CD4-positive, alpha-beta T cell treated with Interleukin-6 for 4 hours (primary cell): ENCODE results near the gene SFXN1.

Source experiments
- DNase-seq: peaks from one replicate; pipeline ENCODE4 v3.0.0-alpha.2; 2020; ENCODE audit warnings: mixed read lengths

Gene SFXN1

GRCh38 chr5:175466700-175467318 lies 11.6 kb upstream of the SFXN1 start:
- no peak for DNase-seq

GRCh38 chr5:175467983-175468690 lies 10.2 kb upstream of the SFXN1 start:
- no peak for DNase-seq

GRCh38 chr5:175468892-175469291 lies 9.5 kb upstream of the SFXN1 start:
- no peak for DNase-seq

GRCh38 chr5:175469916-175470315 lies 8.4 kb upstream of the SFXN1 start:
- no peak for DNase-seq

- no peak for DNase-seq
Measured at GRCh38 chr5:175470781-175471180, 7.6 kb upstream of the SFXN1 start.

- no peak for DNase-seq
Measured at GRCh38 chr5:175471196-175471595, 7.2 kb upstream of the SFXN1 start.

- DNase-seq = no peak
Measured at GRCh38 chr5:175471628-175472027, 6.7 kb upstream of the SFXN1 start.

- DNase-seq = no peak
Measured at GRCh38 chr5:175472378-175472777, 6.0 kb upstream of the SFXN1 start.

GRCh38 chr5:175475248-175475647 lies 3.1 kb upstream of the SFXN1 start:
- DNase-seq = no peak

GRCh38 chr5:175477440-175477839 lies 920 bp upstream of the SFXN1 start:
- DNase-seq = no peak

- DNase-seq = no peak
Measured at GRCh38 chr5:175478008-175478383, 364 bp upstream of the SFXN1 start.

GRCh38 chr5:175479125-175479881 lies 943 bp downstream of the SFXN1 start:
- peak; percentile 24 for DNase-seq

- DNase-seq = no peak
Measured at GRCh38 chr5:175483337-175483736, 5.0 kb downstream of the SFXN1 start.

GRCh38 chr5:175484322-175484721 lies 6.0 kb downstream of the SFXN1 start:
- DNase-seq = no peak

- no peak for DNase-seq
Measured at GRCh38 chr5:175484829-175485228, 6.5 kb downstream of the SFXN1 start.

- no peak for DNase-seq
Measured at GRCh38 chr5:175485631-175486030, 7.3 kb downstream of the SFXN1 start.

GRCh38 chr5:175487514-175488222 lies 9.3 kb downstream of the SFXN1 start:
- no peak for DNase-seq

GRCh38 chr5:175489693-175490443 lies 11.5 kb downstream of the SFXN1 start:
- no peak for DNase-seq

- DNase-seq = no peak
Measured at GRCh38 chr5:175491223-175491622, 12.9 kb downstream of the SFXN1 start.

GRCh38 chr5:175493260-175493659 lies 14.9 kb downstream of the SFXN1 start:
- DNase-seq = no peak

- DNase-seq = no peak
Measured at GRCh38 chr5:175493726-175494125, 15.4 kb downstream of the SFXN1 start.
